HG03432 (cell line): ENCODE results near the gene RBP5.

Experiments used
- ATAC-seq: cut with Tn5 transposase; IDR thresholded peaks from one replicate; pipeline ENCODE4 v1.9.1; 2021; ENCODE audit warnings: mild to moderate bottlenecking, moderate library complexity; ENCODE audit not compliant: unreplicated experiment

RBP5 gene

GRCh38 chr12:7146228-7146627, 17.5 kb upstream of the RBP5 start:
- no peak for ATAC-seq

GRCh38 chr12:7145671-7146070, 17.0 kb upstream of the RBP5 start:
- no peak for ATAC-seq

- ATAC-seq = no peak
Measured at GRCh38 chr12:7144414-7145120, 15.9 kb upstream of the RBP5 start.

GRCh38 chr12:7143564-7143963, 14.9 kb upstream of the RBP5 start:
- ATAC-seq = no peak

GRCh38 chr12:7142809-7143465, 14.2 kb upstream of the RBP5 start:
- no peak for ATAC-seq

GRCh38 chr12:7142056-7142644, 13.5 kb upstream of the RBP5 start:
- ATAC-seq = no peak

GRCh38 chr12:7141351-7142005, 12.8 kb upstream of the RBP5 start:
- ATAC-seq = no peak

GRCh38 chr12:7139200-7139599, 10.5 kb upstream of the RBP5 start:
- ATAC-seq = no peak

- ATAC-seq = no peak
Measured at GRCh38 chr12:7137908-7138307, 9.2 kb upstream of the RBP5 start.

- no peak for ATAC-seq
Measured at GRCh38 chr12:7136676-7137075, 8.0 kb upstream of the RBP5 start.

GRCh38 chr12:7136071-7136470, 7.4 kb upstream of the RBP5 start:
- no peak for ATAC-seq

GRCh38 chr12:7134396-7135166, 5.9 kb upstream of the RBP5 start:
- no peak for ATAC-seq

- no peak for ATAC-seq
Measured at GRCh38 chr12:7131502-7131866, 2.8 kb upstream of the RBP5 start.

- ATAC-seq = peak; percentile 43
Measured at GRCh38 chr12:7130701-7131501, 2.2 kb upstream of the RBP5 start.

- ATAC-seq = peak; percentile 72
Measured at GRCh38 chr12:7129872-7130691, 1.4 kb upstream of the RBP5 start, which contains the start of gene CLSTN3. Gene CLSTN3 (plus strand): TSS chr12:7130371. CDS start chr12:7130649, 278 bp downstream.

GRCh38 chr12:7129287-7129871, 690 bp upstream of the RBP5 start:
- ATAC-seq = peak; percentile 27

GRCh38 chr12:7127916-7128626, 618 bp downstream of the RBP5 start:
- ATAC-seq = no peak

- no peak for ATAC-seq
Measured at GRCh38 chr12:7125632-7126227, 3.0 kb downstream of the RBP5 start.
